ENCODE measurements around the gene DUS1L.

The DUS1L gene

DNA sequence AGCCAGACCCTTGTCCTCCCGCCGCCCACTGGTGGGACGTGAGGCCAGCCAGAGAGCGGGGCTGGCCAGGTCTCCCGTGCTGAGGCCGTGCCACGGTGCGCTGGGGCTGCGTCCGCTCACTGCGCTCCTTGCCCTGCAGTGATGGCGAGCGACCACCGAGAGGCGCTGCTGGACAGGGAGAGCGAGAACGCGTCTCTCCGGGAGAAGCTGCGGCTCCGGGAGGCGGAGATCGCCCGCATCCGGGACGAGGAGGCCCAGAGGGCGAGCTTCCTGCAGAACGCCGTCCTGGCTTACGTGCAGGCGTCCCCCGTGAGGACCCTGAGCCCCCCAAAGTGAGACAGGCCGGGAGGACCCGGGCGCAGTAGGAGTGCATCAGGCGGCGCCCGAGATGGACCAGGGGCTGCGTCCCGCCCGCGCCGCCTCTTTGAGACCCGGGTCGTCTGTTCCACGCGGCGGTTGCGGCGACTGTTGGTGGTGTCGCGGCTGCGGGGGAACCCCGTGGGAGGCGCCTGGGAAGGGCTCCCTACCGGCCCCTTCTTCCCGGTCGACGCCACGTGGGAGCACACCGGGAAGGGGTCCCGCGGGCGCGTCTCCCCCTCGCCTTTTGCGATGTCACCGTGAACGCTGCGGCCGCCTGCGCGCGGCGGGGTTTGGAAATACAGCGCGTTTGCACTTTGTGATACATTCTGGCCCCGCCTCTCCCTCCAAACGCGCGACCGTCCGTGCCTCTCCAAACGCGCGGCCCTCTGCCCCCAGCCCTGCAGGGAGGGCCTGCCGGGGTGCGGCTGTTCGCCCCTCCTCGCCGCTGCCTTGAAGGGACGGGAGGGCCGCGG, 34.9 kb downstream of the DUS1L start:
- in situ Hi-C loops (cut with MboI; ENCODE audit: low sequenced_read_pairs), result loop anchor here (10.0 kb wide), 1 partner anchor 124 kb away; no protein-coding TSS in a partner anchor

DNA sequence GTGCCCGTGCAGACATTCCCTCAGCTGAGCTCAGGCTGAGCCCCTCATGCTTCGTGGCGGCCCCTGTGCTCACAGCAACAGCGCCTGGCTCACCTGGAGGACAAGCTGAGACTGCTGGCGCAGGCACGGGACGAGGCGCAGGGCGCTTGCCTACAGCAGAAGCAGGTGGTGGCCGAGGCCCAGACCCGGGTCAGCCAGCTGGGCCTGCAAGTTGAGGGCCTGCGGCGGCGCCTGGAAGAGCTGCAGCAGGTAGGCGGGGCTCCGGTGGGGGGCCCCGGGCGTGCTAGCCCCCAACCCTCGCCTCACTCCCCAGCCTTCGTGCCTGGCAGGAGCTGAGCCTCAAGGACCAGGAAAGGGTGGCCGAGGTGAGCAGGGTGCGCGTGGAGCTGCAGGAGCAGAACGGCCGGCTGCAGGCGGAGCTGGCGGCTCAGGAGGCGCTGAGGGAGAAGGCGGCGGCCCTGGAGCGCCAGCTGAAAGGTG, 35.6 kb downstream of the DUS1L start:
- in situ Hi-C loops (cut with MboI; ENCODE audit: low sequenced_read_pairs), result loop anchor here (10.0 kb wide), 1 partner anchor 125 kb away; no protein-coding TSS in a partner anchor

DNA sequence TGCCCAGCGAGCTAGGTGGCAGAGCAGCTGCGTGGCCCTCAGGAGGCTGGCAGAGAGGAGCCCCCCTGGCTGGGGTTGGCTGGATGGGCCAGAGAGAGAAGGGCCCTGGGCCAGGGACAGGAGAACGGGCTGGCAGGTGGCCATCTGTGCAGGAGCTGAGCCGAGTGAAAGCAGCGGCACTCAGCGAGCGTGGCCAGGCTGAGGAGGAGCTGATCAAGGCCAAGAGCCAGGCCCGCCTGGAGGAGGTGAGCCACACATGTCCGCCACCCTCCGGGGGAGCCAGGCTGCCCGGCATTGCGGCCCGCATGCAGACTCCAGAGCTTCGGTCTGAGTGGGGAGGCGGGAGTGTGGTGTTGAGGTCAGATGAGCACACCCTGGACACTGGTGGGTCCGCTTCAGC, 36.2 kb downstream of the DUS1L start:
- in situ Hi-C loops (cut with MboI; ENCODE audit: low sequenced_read_pairs), result no loop called here

DNA sequence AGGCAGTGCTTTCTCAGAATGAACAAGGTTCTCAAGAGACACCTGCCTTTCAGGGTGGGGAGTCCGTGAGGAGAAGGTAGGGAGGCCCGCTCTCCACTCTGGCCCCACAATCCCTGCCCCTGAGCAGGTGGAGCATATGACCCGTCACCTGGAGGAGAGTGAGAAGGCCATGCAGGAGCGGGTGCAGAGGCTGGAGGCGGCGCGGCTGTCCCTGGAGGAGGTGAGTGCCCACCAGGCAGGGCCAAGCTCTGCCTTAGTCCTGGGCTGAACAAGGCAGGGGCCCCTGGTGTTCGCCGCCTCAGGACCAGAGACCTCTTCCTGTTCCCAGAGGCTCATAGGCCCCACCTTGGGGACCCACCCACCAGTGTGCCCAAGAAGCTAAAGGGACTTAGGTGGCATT, 36.6 kb downstream of the DUS1L start:
- in situ Hi-C loops (cut with MboI; ENCODE audit: low sequenced_read_pairs), result no loop called here

DNA sequence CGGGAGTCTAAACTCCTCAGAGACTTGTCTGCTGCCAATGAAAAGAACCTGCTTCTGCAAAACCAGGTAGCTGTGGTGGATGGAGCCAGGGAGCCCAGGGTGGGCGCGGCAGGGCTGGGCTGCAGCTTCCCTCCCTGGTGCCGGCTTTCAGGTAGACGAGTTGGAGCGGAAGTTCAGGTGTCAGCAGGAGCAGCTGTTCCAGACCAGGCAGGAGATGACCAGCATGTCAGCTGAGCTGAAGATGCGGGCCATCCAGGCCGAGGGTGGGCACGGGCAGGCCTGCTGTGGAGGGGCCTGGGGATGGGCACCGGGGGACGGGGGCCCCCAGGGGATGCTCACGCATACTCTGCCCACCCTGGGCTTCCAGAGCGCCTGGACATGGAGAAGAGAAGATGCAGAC, 37.4 kb downstream of the DUS1L start:
- in situ Hi-C loops (cut with MboI; ENCODE audit: low sequenced_read_pairs), result no loop called here

DNA sequence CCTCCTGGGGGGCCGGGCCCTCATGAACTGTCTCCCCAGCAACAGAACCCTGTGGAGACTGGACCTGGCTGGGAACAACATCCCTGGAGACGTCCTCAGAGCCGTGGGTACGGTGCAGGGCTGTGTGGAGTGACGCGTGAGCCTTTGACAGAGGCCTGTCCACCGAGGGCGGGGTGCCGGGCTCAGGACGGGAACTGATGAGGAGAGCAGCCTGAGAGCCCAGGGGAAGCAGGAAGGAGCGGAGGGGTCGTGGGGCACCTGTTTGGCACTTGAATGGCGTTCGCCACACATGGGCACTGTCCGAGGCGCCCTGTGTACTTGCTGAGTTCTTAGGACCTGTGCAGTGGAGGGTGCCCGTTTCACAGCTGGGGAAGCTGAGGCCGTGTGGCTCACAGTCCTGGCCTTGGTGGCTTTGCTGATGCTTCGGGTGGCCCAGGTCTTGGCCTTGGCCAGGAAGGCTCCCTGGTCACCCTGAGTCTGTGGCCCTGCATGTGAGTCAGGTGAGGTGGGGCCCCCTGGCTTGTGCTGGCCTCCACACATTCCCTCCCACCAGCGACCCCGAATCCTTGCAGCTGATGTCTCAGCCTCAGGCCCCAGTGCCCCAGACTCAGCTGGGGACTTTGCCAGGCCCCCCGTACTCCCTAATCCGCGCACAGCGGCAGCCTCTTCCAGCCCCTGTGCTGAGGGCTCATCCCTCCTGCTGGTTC, 40.0 kb downstream of the DUS1L start:
- in situ Hi-C loops (cut with MboI; ENCODE audit: low sequenced_read_pairs), result no loop called here

DNA sequence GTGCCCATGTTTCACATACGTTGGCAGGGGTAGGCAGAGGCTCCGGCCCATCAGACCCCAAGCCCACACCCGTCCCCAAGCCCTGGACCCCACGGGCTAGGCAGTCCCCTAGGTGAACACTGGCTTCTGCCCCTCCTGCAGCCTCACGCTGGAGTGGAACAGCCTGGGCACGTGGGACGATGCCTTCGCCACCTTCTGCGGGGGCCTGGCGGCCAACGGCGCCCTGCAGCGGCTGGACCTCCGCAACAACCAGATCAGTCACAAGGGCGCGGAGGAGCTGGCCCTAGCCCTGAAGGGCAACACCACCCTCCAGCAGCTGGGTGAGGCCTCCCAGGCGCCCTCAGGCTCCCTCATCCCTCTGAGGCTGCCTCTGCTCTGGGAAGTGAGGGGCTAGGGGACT, 40.7 kb downstream of the DUS1L start:
- in situ Hi-C loops (cut with MboI; ENCODE audit: low sequenced_read_pairs), result no loop called here

DNA sequence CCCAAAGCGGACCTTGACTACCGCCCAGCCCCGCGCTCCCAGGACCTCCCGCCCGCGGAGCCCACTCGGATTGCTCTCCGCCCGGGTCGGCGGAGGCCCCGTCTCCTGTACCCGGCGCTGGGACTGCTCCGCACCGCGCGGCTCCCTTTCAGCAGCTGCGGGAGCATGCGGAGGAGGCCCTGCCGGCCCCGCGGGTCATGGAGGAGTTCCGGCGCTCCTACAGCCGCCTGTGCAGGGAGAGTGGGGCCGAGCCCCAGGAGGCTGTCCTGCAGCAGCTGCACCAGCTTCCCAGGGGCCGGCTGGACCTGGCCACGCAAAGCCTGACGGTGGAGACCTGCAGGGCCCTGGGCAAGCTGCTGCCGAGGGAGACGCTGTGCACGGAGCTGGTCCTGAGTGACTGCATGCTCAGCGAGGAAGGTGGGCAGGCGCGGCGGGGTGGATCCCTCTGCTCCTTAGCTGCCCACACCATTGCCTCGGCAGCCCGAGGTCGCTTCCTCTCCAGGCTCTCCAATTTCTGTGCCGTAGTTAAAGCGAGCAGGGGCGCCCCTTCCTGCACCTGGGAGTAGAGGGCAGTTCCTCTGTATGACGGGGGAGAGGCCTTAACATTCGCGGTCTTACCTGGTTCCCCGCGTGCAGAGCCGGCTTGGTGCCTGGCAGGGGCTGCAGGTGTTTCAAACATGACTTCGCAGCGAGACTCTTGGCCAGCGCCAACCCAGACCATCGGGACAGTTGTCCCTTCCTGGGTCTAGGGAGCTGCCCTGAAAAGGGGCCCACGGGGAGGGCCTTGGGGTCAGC, 42.0 kb downstream of the DUS1L start:
- in situ Hi-C loops (cut with MboI; ENCODE audit: low sequenced_read_pairs), result no loop called here

DNA sequence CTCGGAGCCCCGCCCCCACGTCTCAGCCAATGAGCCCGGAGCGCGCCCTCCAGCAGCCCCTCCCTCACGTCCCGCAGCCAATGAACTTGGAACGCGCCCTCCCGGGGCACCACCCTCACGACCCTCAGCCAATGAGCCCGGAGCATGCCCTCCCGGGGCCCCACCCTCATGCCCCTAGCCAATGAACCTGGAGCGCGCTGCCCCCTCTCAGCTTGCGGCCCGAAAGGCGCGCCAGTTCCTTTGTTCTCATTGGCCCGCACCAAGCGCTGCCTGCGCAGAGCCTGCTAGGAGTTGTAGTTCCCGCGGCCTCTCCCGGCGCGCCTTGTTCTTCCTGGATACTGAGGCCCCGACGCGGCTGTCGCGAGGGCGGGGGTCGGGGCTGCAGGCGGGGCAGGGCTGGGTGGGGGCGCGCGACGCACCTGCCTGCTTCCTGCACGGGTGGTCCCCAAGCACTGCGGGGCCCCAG, 42.6 kb downstream of the DUS1L start, which contains the start of gene LRRC45:
LRRC45 (plus strand) TSS at position 325 of the 466 bp plus-strand sequence. CDS start 339 bp downstream, outside the sequence.
- in situ Hi-C loops (cut with MboI; ENCODE audit: low sequenced_read_pairs), result no loop called here

DNA sequence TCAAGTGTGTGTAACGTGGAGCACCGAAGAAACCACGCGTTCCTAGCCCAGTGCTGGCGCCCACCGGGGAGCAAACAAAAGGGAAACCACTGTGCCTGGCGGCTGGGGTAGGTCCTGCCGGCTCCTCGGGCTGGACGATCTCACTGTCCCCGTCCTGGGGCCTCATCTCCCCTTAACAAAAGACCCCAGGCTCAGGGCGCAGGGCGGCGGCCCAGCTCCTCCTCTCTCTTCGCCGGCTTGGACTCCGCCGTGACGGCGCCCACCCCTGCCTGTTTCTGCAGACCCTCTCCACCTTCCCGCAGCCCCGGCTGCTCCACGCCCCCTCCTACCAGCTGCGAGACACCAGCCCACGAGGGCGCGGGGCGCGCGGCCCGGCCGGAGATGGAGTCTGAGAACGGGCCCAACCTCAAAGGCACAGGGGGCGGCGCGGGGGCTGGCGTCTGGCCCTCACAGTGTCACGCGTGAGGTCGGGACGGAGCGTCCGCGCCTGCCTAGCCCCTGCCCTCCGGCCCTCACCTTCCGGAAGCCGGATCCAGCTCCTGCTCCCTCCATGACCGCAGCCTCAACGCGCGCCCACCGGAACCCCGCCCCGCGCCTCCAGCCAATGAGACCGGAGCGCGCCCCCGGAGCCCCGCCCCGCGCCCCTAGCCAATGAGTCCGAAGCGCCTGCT, 43.2 kb downstream of the DUS1L start, which contains the start of gene CENPX:
CENPX (minus strand) TSS at position 569 of the 671 bp plus-strand sequence; CDS start at position 552, 17 bp downstream.
- in situ Hi-C loops (cut with MboI; ENCODE audit: low sequenced_read_pairs), result no loop called here

DNA sequence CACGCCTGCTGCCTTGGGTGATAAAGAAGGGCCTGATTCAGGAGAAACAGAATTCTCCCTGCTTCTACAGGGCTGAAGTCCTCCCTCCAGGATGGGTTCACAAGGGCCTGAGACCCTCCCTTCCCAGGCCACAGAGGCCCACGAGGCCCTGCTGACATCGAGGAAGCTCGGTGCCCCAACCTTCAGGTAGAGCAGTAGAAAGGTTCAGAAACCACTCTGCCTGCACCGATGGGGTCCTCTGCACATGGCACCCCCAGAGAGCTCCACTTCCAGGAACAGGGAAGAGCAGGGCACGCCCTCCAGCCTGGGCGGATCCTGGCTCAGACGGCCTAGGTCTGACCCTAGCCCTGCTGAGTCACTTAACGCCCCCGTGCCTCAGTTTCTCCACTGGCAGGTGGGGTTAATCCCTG, 43.7 kb downstream of the DUS1L start:
- in situ Hi-C loops (cut with MboI; ENCODE audit: low sequenced_read_pairs), result no loop called here

DNA sequence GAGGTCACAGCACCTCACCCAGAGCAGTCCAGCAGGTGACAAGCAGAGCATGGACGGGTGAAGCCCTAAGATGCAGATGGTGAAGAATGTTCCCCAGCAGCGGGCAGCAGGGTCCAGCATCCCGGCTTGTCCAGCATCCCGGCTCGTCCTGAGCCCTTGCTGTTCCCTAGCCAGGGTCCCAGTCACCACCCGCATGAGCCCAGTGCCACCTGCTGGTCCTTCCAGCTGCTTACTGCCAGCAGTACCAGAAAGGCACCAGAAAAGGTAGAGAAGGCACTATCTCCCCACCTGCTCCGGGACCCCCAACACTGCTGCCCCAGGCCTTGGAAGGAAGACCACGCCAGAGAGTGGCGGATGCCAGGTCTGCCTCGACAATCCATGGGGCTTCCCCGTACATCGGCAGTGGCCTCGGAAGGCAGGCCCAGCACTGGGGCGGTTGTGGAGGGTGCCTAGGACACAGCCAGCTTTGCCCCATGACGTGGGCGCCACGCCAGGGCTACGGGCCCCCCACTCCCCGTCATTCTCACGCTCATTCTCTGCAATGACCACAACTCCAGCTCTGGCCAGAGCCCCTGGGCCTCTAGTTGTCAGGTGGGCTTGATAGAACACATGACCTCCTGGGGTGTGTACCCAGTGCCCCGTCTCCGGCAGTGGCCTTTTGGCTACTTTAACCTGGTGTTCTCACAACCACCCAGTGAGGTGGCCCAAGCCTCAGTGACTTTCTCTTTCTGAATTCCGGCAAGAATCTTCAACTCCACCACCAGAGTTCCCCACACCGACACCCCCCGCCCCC, 44.3 kb downstream of the DUS1L start:
- in situ Hi-C loops (cut with MboI; ENCODE audit: low sequenced_read_pairs), result no loop called here

DNA sequence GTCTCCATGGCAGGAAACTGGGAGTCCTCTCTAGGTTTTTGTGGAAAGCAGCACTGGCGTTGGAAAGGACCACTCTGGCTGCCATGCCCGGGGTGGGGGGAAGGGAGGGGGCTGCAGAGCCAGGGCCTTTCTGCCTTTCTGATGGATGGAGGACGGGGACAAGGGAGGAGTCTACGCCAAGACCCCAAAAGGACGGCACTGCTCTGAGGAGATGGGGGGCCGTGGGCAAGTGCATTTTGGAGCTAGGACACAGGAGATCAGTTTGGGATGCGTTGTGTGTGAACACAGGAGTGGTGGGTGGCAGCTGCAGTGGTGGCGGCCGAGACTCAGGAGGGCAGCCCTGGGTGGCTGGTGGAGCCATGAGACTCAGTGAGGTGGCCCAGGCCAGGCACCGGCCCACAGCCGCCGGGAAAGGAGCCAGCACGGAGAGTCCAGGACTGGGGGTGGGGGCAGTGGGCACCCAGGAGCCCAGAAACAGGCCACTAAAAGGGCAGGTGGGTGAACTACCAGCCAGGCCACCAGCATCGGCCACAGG, 45.0 kb downstream of the DUS1L start:
- in situ Hi-C loops (cut with MboI; ENCODE audit: low sequenced_read_pairs), result no loop called here

DNA sequence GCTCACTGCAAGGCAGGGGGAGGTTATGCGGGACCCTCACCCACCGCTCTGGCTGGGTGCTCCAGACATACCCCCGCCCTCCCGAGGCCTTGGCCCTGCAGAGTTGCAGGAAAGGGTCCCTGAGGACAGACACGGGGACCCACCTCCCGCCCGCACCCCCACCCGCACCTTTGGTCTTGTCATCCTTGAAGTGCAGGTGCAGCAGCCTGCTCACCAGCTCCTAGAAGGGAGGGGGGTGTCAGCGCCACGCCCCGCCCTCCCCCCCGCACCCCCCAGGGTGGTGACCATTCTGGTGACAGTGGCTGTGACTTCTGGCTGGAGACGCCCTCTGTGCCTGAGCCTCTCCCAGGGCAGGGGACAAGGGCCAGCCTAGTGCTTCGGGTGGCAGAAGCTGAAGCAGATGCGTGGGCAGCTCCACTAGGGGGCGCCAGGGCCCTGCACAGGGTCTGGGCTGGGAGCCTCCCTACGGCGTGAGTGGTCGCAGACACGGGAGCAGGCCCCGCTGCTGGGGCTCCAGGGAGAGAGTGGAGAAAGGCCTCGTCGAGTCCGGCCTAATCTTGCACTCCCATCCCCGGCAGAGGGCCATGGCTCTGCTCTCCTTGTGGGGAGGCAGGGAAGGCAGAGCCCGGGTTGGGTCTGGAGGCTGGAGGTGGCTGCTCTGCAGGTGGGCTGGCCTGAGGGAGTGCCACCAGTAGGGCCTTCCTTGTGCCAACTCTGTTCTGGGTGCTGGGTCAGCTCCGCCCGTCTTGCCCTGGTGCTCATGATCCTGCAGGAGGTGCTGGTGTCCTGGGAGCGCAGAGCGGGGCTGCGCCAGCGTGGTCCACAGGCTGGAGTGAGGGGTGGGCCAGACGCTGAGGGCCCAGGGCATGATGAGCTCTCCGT, 45.7 kb downstream of the DUS1L start:
- in situ Hi-C loops (cut with MboI; ENCODE audit: low sequenced_read_pairs), result no loop called here

DNA sequence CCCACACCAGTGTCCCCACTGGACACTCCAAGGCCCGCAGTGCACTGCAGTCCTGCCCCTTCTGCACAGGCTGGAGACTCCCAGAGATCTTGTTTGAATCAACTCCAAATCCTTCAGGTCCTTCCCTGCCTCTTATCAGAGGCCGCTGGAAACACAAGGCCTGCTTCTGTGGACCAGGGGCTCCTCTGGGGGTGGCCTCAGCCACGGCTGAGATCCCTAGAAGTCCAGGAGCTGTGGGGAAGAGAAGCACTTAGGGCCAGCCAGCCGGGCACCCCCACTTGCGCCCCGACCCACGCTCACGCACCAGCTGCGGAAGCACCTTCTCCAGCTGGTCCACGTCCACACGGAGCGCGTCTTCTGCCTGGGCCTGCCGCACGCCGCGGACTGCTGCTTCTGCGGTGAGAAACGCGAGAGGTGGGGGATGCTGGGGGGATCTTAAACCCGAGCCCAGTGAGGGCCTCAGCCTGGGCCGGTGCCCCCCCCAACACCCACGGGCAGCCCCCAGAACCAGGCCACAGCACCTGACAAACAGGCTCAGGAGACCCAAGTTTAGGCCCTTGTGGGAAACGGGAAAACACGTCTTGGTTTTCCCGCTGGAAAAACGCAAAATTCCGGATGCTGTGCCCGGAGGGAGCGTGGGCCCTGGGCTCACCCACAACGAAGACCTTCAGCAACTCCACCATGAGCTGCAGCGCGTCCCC, 46.5 kb downstream of the DUS1L start:
- in situ Hi-C loops (cut with MboI; ENCODE audit: low sequenced_read_pairs), result no loop called here

DNA sequence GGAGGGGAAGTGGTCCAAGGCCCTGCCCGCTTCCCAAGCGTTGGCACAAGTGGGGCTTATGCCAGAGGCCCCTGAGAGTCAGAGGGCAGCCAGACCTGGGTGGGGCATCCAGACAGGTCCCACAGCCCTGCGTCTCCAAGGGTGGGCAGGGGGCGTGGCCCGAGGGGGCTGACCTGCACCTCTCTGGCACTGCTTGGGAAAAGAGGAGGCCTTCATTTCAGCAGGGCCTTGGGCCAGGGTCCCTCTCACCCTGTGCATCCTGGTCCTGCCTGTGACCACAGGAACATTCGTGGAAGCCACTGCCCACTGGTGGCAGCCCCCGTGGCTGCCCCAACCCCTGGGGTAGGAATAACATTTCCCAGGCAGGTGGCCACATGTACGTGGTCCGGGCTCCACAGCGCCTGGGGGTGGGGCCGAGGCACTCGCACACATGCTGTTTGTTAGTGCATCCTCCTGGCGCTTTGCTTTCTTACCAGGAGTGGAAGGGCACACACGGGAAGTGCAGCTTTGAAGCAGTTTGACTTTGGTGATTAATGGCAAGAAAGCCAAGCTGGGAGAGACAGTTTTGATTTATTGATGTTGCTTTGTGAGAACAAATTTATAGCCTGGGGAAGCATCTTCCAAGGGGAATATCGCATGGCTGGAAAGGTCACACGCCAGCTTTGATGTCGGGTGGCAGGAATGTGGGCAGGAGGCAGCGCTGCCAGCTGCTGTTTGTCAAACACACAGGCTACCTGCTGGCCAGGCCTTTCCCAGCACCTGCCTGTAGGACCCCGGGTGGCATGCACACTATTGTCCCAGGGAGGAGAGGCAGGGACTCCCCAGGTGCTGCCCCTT, 47.2 kb downstream of the DUS1L start:
- in situ Hi-C loops (cut with MboI; ENCODE audit: low sequenced_read_pairs), result no loop called here
